OCI-LY3 (cell line): Measurements from ENCODE around the gene PDLIM5.

ENCODE experiments used
- CTCF ChIP-seq: fragments of 200-600, 300-600 bp; sonication (generic); IDR thresholded peaks from 2 replicates; pipeline ENCODE4 v1.5.1; 2014; ENCODE audit warnings: antibody characterized with exemption, low read length, low read depth
- EZH2phosphoT487 ChIP-seq: fragments of 200-600 bp; shearing (Covaris generic); IDR thresholded peaks from 2 replicates; pipeline ENCODE4 v1.6.1; 2018; ENCODE audit warnings: antibody characterized with exemption, mixed run types, low read depth

GRCh38 chr4:94653984-94654609 is 202.4 kb downstream of the PDLIM5 start:
- no peak for TF ChIP-seq CTCF
- TF ChIP-seq EZH2phosphoT487, result no peak
